ENCODE data around the gene CRMP1.

- no peak for TF ChIP-seq TAF1 (IDR thresholded peaks at IDR 0.05; ENCODE audit: borderline replicate concordance, insufficient read depth, low read length)
- no peak for TF ChIP-seq SIN3A (IDR thresholded peaks at IDR 0.05; ENCODE audit: borderline replicate concordance, insufficient read depth, low read length)
- TF ChIP-seq POLR2AphosphoS5 (IDR thresholded peaks at IDR 0.05; ENCODE audit: low read depth, low read length): no peak
- TF ChIP-seq REST (IDR thresholded peaks at IDR 0.05; ENCODE audit: insufficient read depth in 1 of 2, low read depth in 2 of 2, low read length in 2 of 2): no peak
- no peak for TF ChIP-seq FOXP2 (optimal IDR thresholded peaks at IDR 0.05; ENCODE audit: borderline replicate concordance, extremely low read depth, extremely low read length, insufficient read depth)
Observed at GRCh38 chr4:5780831-5781480, 111.9 kb downstream of the CRMP1 start.
